Natural killer cell treated with Interleukin-12 subunit alpha and Interleukin-12 subunit beta and Interleukin-15 and Interleukin-18, amount 100 ng/mL, for 72 hours (primary cell): ENCODE results near the gene ANO9. TPM values are rescaled to one million over a fixed set of nuclear protein-coding genes. Genes with fewer than 3 reads are reported as not detected.
"Not testable (repeated sequence)": the region's sequence is repeated elsewhere in the genome, so short reads cannot be mapped to it uniquely, and the experiment has no call there.

Experiments used
- ATAC-seq, 2 donors: fragments of 150-1000 bp; cut with Tn5 transposase in 1 of 2; sonication (Bioruptor Pico), chemical (Tn5 transposase) in 1 of 2; 2 replicates each; pipeline ENCODE4 v1.10.0; 2021
- DNase-seq: peaks from one replicate; pipeline ENCODE4 v3.0.0; 2022; ENCODE audit warnings: low spot score
- H3K27ac Mint-ChIP-seq, 2 donors: 1 replicate in 1 of 2; 2 replicates in 1 of 2; pipeline ENCODE4 v1.8.0; 2022; ENCODE audit warnings: mixed read lengths in 2 of 2, mild to moderate bottlenecking in 1 of 2, moderate library complexity in 1 of 2
- H3K27me3 Mint-ChIP-seq, 2 donors: 1 replicate in 1 of 2; 2 replicates in 1 of 2; pipeline ENCODE4 v1.8.0; 2022; ENCODE audit warnings: mixed read lengths in 2 of 2
- H3K36me3 Mint-ChIP-seq: one replicate; pipeline ENCODE4 v1.8.0; 2022; ENCODE audit warnings: mixed read lengths
- H3K4me1 Mint-ChIP-seq, 2 donors: 1 replicate in 1 of 2; 2 replicates in 1 of 2; pipeline ENCODE4 v1.8.0; 2022; ENCODE audit warnings: low read depth in 2 of 2, mixed read lengths in 2 of 2, mild to moderate bottlenecking in 1 of 2
- H3K4me3 Mint-ChIP-seq: one replicate; pipeline ENCODE4 v1.8.0; 2022; ENCODE audit warnings: mixed read lengths
- H3K9me3 Mint-ChIP-seq: 2 replicates; pipeline ENCODE4 v1.8.0; 2022; ENCODE audit warnings: mixed read lengths
- total RNA-seq, 2 donors: library from RNA; stranded (reverse); gene quantifications; one replicate each; pipeline ENCODE4 v1.2.3, GENCODE V29; 2022

ANO9 gene
- total RNA-seq, 2 donors from 2014 or later: 2.4 to 6.7 TPM

DNA sequence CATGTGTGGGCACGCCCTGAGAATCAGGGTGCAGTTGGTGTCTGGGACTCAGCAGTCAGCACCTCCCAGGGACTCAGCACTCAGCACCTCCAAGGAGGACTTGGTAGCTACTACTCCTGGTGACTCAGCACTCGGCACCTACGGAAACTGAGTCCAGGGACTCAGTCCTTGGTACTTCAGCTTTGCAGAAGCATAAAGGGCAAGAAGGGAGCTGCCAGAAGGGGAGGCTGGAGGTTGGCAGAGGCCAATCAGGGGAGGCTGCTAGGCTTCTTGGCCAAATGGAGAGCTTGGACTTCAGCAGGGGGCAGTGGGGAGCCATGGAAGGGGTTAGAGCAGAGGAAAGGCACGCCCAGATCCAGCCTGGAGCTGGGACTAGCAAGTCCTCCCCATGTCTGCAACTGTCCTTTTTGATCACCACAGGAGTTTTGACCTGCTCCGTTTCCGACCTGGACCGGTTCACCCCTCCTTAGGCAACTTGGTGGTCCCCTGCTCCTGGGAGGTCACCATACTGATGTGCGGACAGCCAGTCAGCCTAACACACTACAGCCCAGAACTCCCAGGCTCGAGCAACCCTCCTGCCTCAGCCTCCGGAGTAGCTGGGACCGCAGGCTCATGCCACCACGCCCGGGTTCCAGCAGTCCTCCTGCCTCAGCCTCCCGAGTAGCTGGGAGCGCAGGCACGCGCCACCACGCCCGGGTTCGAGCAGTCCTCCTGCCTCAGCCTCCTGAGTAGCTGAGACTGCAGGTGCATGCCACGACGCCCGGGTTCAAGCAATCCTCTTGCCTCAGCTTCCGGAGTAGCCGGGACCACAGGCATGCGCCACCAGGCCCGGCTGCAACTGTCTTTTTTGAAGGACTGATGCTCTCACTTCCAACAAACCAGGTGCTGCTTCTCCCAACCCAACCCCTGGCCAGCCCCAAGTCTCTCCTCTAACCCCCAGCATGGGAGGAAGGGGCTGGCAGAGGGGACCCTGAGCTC lies 1.5 kb downstream of the ANO9 start:
- ATAC-seq (no peak), DNase-seq (no peak)
- Mint-ChIP-seq H3K36me3 (no peaks in the 10 kb centered on the region), H3K27me3 (peaks cover 0 to 2% of the 10 kb centered on the region in 2 donors), H3K4me3 (no peak overlapping the region), H3K27ac (no peak overlapping the region), H3K9me3 (no peaks in the 10 kb centered on the region), H3K4me1 (peaks cover 0 to 5% of the 10 kb centered on the region in 2 donors)

DNA sequence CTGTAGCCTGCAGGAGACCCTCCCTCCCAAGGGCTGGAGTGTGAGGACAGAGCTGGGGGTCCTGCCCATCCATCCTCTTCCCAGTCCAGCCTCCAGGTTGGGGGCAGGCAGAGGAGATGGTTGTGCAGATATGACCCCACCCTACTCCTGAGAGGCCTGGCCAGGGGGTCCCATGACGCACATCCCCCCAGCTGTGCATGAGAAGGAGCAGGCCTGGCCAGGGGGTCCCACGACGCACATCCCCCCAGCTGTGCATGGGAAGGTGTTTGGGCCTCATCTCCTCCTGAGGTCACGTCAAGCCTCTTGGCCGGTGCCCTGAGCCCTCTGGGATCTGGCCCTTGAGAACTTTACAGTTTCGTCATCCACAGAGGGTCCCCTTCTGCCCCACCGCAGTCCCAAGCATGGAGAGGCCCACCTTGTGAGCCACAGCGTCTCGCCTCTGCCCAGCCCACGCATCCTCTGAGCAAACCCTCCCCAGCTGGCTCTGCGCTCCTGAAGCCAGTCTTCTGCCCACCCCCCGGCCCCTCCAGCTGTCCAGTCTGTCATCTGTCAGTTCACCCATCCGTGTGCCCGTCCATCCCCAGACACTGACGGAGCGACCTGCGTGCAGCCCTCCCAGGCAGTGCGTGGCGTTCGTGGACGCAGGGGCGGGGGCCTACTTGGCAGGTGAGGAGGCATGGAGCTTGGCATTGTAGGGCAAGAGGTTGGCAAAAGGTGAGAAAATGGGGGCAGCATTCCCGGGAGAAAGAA lies 2.3 kb downstream of the ANO9 start:
- ATAC-seq: no peak
- Mint-ChIP-seq H3K27ac (no peak overlapping the region), H3K36me3 (no peaks in the 10 kb centered on the region), H3K27me3 (peaks cover 0 to 2% of the 10 kb centered on the region in 2 donors), H3K9me3 (no peaks in the 10 kb centered on the region), H3K4me3 (no peak overlapping the region), H3K4me1 (peaks cover 0 to 5% of the 10 kb centered on the region in 2 donors)
- no peak for DNase-seq

DNA sequence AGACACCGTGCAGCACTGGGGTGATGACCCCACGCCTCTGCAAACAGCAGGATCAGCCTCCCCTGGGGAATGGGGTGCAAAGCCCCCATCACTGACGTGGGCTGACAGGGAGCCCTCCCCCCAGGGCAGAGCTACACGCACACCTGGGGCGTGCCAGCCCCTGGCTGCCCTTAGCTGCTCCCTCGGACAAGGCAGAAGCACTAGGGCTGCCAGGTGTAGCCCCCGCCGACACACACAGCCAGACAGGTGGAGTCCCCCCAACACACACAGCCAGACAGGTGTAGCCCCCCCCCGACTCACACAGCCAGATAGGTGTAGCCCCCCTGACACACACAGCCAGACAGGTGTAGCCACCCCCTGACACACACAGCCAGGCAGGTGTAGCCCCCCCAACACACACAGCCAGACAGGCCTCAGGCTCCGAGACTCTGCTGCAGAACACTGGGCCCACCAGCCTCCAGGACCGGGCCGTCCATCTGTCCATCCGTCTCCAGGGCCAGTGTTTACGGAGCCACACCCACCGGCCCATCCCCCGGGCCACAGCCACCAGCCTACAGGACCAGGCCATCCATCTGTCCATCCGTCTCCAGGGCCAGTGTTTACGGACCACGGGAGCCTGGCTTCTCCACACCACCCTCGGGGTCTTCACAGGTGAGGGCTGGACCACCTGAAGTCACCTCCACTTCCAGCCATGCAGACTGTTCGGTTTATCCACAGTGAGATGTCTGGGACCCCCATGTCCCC lies 3.5 kb downstream of the ANO9 start:
- Mint-ChIP-seq H3K27me3 (peaks cover 0 to 2% of the 10 kb centered on the region in 2 donors), H3K27ac (no peak overlapping the region), H3K9me3 (no peaks in the 10 kb centered on the region), H3K4me1 (peaks cover 0 to 5% of the 10 kb centered on the region in 2 donors), H3K36me3 (no peaks in the 10 kb centered on the region), H3K4me3 (no peak overlapping the region)
- DNase-seq (peak; percentile 34), ATAC-seq (no peak)

DNA sequence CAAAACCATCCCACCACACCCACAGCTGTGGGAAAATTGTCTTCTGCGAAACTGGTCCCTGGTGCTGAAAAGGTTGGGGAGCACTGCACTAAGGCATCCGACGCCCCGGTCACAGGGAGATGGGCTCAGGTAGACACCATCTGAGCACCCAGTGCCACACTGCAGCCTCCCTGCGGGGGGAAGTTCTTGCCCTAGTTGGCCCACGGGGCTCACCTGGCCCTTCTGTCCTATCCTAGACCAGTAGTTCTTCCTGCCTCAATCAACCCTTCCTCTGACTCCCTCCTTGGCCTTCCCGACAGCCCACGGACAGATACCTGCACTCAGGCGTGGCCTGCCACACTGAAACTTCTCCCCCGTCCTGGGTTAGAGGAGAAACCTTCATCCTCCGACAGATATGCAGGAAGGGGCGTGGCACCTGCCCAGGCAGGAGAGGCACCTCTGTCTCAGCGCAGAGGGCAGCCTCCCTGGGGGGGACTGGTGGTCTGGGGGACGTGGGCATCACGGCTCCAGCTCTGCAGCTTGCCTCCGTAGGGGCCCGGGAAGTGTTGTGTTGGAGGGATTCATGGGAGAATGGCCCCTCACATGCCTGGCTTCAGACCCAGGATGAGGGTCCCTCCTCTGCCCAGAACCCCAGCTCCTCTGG lies 4.5 kb downstream of the ANO9 start:
- DNase-seq: peak; percentile 55
- Mint-ChIP-seq H3K27me3 (peaks cover 0 to 2% of the 10 kb centered on the region in 2 donors), H3K9me3 (no peaks in the 10 kb centered on the region), H3K4me1 (peaks cover 0 to 5% of the 10 kb centered on the region in 2 donors), H3K4me3 (no peak overlapping the region), H3K27ac (no peak overlapping the region), H3K36me3 (no peaks in the 10 kb centered on the region)
- no peak for ATAC-seq

DNA sequence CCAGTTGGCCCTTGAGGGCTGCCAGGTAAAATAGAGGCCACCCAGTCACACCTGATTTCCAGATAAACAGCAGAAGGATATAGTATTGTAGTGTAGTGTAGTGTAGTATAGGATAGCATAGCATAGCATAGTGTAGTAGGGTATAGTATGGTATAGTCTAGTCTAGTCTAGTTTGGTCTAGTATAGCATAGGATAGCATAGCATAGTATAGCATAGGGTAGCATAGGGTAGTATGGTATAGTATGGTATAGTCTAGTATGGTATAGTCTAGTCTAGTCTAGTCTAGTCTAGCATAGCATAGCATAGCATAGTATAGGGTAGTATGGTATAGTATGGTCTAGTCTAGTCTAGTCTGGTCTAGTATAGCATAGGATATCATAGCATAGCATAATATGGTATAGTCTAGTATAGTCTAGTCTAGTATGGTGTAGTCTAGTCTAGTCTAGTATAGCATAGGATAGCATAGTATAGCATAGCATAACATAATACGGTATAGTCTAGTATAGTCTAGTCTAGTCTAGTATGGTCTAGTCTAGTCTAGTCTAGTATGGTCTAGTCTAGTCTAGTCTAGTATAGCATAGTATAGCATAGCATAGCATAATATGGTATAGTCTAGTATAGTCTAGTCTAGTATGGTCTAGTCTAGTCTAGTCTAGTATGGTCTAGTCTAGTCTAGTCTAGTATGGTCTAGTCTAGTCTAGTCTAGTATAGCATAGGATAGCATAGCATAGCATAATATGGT lies 6.6 kb downstream of the ANO9 start:
- DNase-seq, H3K36me3 Mint-ChIP-seq, H3K4me3 Mint-ChIP-seq, H3K4me1 Mint-ChIP-seq, H3K9me3 Mint-ChIP-seq, H3K27me3 Mint-ChIP-seq, H3K27ac Mint-ChIP-seq: not testable (repeated sequence)
- ATAC-seq: peak; percentile 17 to 26

DNA sequence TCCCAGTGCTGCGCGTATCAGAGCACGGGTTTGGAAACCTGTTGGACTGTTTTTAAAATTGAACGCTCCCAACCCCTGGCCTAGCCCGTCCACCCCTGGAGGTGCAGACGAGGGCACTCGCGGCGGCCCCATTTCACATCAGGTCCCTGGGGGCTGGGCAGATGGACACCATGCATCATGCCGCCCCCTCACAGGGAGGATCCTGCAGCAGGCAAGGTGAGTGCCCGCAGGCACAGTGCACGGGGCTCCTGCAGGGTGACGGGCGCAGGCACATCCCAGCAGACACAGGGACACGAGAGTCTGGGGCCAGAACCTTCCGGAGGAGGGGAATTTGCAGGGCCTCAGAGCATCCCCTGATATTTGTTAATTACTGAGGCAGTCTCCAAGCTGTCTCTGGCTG lies 7.3 kb downstream of the ANO9 start:
- H3K27ac Mint-ChIP-seq: no peak overlapping the region
- H3K9me3 Mint-ChIP-seq: no peaks in the 10 kb centered on the region
- H3K4me3 Mint-ChIP-seq: no peak overlapping the region
- no peak for ATAC-seq
- no peaks in the 10 kb centered on the region for H3K4me1 Mint-ChIP-seq
- peak; percentile 55 for DNase-seq
- no peaks in the 10 kb centered on the region for H3K27me3 Mint-ChIP-seq
- no peaks in the 10 kb centered on the region for H3K36me3 Mint-ChIP-seq

DNA sequence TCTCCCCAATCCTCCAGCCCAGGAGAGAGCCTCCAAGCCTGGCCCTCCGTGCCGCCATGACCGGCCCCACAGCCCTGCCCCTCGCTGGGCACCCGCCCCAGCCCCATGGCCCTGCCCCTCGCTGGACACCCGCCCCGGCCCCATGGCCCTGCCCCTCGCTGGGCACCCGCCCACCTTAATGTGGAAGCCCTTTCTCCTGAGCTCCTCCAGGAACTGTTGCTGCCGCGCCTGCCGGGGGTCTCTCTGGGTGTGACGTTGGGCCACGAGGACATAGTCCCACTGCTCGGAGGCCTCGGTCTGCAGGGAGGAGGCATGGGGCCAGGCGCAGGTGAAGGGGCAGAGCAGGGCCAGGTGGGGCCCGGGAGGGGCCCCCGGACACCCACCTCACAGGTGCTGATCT lies 8.2 kb downstream of the ANO9 start:
- Mint-ChIP-seq H3K27ac (no peak overlapping the region), H3K9me3 (no peaks in the 10 kb centered on the region), H3K27me3 (no peaks in the 10 kb centered on the region), H3K4me3 (no peak overlapping the region), H3K36me3 (no peaks in the 10 kb centered on the region), H3K4me1 (no peaks in the 10 kb centered on the region)
- ATAC-seq (no peak), DNase-seq (peak; percentile 39)

DNA sequence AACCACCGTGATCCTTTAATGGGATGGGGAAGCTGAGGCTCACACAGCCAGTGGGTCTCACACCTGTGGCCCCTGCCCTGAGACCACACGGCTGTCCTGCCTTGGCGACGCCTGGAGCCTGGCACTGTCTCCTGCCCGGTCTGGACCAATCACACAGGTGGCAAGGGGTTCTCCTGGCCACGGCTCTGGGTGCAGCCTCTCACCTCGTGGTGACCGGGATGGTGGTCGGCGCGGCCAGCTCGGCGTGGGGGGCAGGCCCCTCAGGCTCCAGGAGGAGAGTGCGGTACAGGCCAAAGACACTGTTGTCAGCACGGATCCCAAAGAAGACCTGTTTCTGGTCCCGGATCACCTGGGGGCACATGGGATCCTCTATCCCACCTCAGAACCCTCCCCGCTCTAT lies 8.7 kb downstream of the ANO9 start:
- no peaks in the 10 kb centered on the region for H3K4me1 Mint-ChIP-seq
- no peaks in the 10 kb centered on the region for H3K27me3 Mint-ChIP-seq
- ATAC-seq (no peak), DNase-seq (peak; percentile 29)
- H3K27ac Mint-ChIP-seq: no peak overlapping the region
- no peaks in the 10 kb centered on the region for H3K9me3 Mint-ChIP-seq
- H3K4me3 Mint-ChIP-seq: no peak overlapping the region
- H3K36me3 Mint-ChIP-seq: no peaks in the 10 kb centered on the region

DNA sequence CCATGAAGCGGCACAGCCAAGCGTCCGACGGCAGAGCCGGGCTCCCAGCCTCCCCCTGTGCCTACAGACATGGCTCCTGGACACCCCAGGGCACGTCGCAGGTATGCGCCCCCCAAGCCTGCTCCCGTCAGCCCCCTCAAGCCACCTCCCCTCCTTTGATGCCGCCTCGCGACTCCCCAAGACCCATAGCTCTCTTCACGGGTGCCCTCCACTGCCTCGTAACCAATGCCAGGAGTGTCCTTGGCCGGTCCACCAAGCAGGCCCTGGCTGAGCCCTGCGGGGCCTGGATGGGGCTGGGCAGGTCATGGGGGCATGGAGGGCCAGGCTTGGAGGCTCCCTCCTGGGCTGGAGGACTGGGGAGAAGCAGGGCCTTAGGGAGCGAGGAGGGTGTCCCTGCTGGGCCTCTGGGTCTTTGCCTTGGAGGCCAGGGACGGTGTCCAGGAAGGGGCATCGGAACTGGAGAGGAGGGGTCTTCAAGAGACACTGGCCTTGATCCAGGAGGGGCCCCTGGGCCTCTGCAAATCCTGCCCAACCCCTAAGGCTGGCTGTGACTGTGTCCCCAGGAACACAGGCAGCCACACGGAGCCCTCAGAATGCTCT lies 9.2 kb downstream of the ANO9 start:
- H3K36me3 Mint-ChIP-seq: no peaks in the 10 kb centered on the region
- DNase-seq (peak; percentile 48), ATAC-seq (no peak)
- H3K27me3 Mint-ChIP-seq: no peaks in the 10 kb centered on the region
- H3K27ac Mint-ChIP-seq: no peak overlapping the region
- no peak overlapping the region for H3K4me3 Mint-ChIP-seq
- no peaks in the 10 kb centered on the region for H3K4me1 Mint-ChIP-seq
- H3K9me3 Mint-ChIP-seq: no peaks in the 10 kb centered on the region

DNA sequence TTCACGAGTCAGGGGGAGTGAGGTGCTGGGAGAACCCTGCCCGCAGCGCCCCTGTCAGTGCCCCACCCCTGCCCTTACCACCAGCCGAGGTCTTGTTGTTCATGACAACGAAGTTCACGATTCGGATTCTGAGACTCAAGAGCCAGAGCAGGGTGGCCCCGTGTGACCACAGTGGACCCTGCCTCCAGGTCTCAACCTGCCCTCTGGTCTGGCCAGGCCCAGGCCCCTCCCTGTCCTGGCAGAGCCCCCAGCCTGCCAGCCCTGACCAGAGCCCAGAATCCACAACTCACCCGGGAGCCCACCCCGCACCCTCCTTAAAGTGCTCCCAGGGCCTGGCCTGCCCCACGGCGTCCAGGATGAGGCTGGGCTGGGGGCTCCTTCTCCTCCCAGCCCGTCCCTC lies 9.9 kb downstream of the ANO9 start:
- Mint-ChIP-seq H3K27ac (no peak overlapping the region), H3K9me3 (no peaks in the 10 kb centered on the region), H3K4me3 (no peak overlapping the region), H3K4me1 (no peaks in the 10 kb centered on the region), H3K27me3 (no peaks in the 10 kb centered on the region), H3K36me3 (no peaks in the 10 kb centered on the region)
- peak; percentile 44 for DNase-seq
- ATAC-seq: peak in 1 of 2 donors; percentile 11

DNA sequence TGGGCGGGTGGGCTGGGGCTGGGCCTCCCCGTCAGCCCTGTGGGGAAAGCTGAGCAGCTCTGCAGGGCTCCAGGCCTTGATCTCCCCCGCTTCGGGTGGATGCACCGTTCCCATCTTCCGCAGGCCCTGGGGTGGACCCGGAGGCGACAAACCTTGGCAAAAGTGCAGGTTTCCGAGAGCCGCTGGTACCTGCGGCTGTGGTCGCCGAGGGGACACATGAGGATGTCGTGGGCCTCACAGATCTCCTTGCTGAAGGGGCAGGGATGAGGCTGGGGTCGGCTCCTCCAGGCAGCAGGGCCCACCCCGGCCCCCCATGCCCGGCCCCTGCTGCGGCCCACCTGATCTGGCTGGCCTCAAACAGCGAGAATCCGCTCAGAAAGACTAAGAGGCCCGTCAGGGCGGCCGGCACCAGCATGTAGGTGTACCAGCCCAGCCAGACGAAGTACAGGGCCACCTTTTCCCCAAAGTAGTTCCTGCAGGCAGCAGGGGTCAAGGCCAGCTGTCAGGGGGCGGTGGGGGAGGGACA lies 11.8 kb downstream of the ANO9 start:
- ATAC-seq: no peak
- H3K27me3 Mint-ChIP-seq: no peaks in the 10 kb centered on the region
- no peaks in the 10 kb centered on the region for H3K36me3 Mint-ChIP-seq
- no peak overlapping the region for H3K4me3 Mint-ChIP-seq
- no peaks in the 10 kb centered on the region for H3K4me1 Mint-ChIP-seq
- no peak overlapping the region for H3K27ac Mint-ChIP-seq
- H3K9me3 Mint-ChIP-seq: no peaks in the 10 kb centered on the region
- DNase-seq: peak; percentile 57

DNA sequence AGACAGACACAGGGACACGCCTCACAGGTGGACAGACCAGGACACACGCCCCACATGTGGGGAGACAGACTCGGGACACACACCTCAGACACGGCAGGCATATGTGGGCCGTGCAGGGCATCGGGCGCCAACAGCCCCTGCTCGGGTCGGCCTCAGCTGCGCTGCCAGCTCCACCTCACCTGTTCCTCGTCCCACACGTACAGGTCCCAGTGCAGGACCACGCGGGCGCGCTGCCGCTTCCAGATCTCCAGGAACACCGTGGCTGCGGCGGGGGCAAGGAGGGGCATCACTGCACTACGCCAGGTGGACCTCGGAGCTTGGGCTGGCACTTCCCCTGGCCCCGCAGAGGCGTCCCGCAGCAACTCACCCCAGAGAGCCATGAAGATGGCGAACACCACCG lies 12.4 kb downstream of the ANO9 start:
- H3K4me1 Mint-ChIP-seq: no peaks in the 10 kb centered on the region
- peak; percentile 48 for DNase-seq
- peaks cover 0 to 4% of the 10 kb centered on the region in 2 donors for H3K27me3 Mint-ChIP-seq
- no peak overlapping the region for H3K27ac Mint-ChIP-seq
- H3K9me3 Mint-ChIP-seq: no peaks in the 10 kb centered on the region
- H3K4me3 Mint-ChIP-seq: no peak overlapping the region
- H3K36me3 Mint-ChIP-seq: no peaks in the 10 kb centered on the region
- ATAC-seq: peak in 1 of 2 donors; percentile 11
